ENCODE data around the gene KDM7A.
A peak's percentile ranks its signal among the peaks of the same experiment; 100 is the strongest.

The KDM7A gene

DNA sequence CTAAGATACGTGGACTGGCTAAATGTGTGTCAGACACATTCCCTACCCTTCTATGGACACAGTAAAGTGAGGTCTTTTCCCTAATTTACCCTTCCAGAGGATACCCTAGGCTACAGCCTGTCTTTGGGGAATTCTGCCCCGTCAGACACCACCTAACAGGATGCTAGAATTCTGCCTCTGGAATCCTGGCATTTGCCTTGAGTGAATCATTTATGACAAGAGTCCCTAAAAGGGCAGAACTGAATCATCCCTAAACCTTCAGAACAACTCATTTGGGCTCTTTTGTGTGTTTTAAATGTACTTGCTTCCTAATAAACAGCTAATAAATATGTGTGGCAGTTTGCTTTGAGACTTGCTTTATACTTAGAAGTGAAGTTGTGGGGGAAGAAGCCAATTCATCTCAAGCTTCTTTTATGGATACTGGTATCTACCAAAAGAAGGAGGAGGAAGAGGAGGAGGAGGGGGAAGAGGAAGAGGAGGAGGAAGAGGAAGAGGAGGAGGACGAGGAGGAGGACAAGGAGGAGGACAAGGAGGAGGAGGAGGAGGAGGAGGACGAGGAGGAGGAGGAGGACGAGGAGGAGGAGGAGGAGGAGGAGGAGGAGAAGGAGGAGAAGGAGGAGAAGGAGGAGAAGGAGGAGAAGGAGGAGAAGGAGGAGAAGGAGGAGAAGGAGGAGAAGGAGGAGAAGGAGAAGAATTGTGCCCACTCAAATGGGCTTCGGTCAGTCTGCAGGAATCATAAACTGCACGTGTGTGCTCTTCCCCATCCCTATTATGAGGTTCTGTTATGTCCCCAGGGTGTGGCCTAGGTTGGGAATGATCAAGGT lies 141.2 kb downstream of the KDM7A start:
- TF ChIP-seq, protein P1, sequence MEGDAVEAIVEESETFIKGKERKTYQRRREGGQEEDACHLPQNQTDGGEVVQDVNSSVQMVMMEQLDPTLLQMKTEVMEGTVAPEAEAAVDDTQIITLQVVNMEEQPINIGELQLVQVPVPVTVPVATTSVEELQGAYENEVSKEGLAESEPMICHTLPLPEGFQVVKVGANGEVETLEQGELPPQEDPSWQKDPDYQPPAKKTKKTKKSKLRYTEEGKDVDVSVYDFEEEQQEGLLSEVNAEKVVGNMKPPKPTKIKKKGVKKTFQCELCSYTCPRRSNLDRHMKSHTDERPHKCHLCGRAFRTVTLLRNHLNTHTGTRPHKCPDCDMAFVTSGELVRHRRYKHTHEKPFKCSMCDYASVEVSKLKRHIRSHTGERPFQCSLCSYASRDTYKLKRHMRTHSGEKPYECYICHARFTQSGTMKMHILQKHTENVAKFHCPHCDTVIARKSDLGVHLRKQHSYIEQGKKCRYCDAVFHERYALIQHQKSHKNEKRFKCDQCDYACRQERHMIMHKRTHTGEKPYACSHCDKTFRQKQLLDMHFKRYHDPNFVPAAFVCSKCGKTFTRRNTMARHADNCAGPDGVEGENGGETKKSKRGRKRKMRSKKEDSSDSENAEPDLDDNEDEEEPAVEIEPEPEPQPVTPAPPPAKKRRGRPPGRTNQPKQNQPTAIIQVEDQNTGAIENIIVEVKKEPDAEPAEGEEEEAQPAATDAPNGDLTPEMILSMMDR (IDR thresholded peaks at IDR 0.05; ENCODE audit: insufficient read depth, low read depth, low read length, missing control alignments): no peak
- peak; percentile 85 for DNase-seq (ENCODE audit: low read depth)
- no peak overlapping the region for H3K4me3 ChIP-seq (ENCODE audit: low read length)

Measured in epithelial cell of esophagus (primary cell).